ENCODE data around the gene RPS21.

GRCh38 chr20:62358171-62359042 is 28.5 kb upstream of the RPS21 start:
- TF ChIP-seq ZNF274 (IDR thresholded peaks at IDR 0.05; ENCODE audit: low read depth, low read length) (no peak), YY1 (IDR thresholded peaks at IDR 0.05; ENCODE audit: insufficient read depth, insufficient read length) (no peak), SUZ12 (IDR thresholded peaks at IDR 0.05; ENCODE audit: extremely low read depth, insufficient read depth, insufficient read length) (no peak)

Data from NT2/D1 (cell line).